Fibroblast of lung (primary cell): ENCODE measurements around the gene PHB1. TPM values are rescaled to one million over a fixed set of nuclear protein-coding genes. Genes with fewer than 3 reads are reported as not detected.

Source experiments
- DNase-seq, 2 donors: peaks; one replicate each; pipeline versions ENCODE4 v3.0.0 to v3.0.0-alpha.2; 2010; ENCODE audit warnings: low read depth in 2 of 2
- H2AFZ ChIP-seq: 2 replicates; pipeline ENCODE4 v1.5.1; 2012; ENCODE audit warnings: low read length, control low read depth, inconsistent platforms
- H3K27ac ChIP-seq: 2 replicates; pipeline ENCODE4 v1.5.1; 2011; ENCODE audit warnings: low read length, control low read depth; ENCODE audit not compliant: insufficient read depth
- H3K27me3 ChIP-seq: 2 replicates; pipeline ENCODE4 v1.5.1; 2011; ENCODE audit warnings: mild to moderate bottlenecking, low read length; ENCODE audit not compliant: control insufficient read depth, insufficient read depth
- H3K36me3 ChIP-seq: 2 replicates; pipeline ENCODE4 v1.5.1; 2011; ENCODE audit warnings: low read length; ENCODE audit not compliant: control insufficient read depth, insufficient read depth
- H3K4me1 ChIP-seq: 2 replicates; pipeline ENCODE4 v1.5.1; 2011; ENCODE audit warnings: low read length; ENCODE audit not compliant: control insufficient read depth, insufficient read depth; ENCODE audit errors: extremely low read depth
- H3K4me2 ChIP-seq: 2 replicates; pipeline ENCODE4 v1.5.1; 2011; ENCODE audit warnings: low read length, control low read depth; ENCODE audit not compliant: insufficient read depth; ENCODE audit errors: extremely low read depth
- H3K4me3 ChIP-seq, 4 experiments: fragments of 200-600 bp in 1 of 4; sonication (generic) in 1 of 4; replicated peaks in 1 of 4; 2 replicates each; pipeline ENCODE4 v1.5.1; 2011 to 2016; ENCODE audit warnings: low read length in 4 of 4, low read depth in 3 of 4, mild to moderate bottlenecking in 3 of 4, control low read depth in 2 of 4, inconsistent platforms in 1 of 4, mixed read lengths in 1 of 4; ENCODE audit not compliant: insufficient read depth in 1 of 4; ENCODE audit errors: control extremely low read depth in 1 of 4
- H3K79me2 ChIP-seq: 2 replicates; pipeline ENCODE4 v1.5.1; 2012; ENCODE audit warnings: mild to moderate bottlenecking, low read length, inconsistent platforms; ENCODE audit not compliant: control insufficient read depth, insufficient read depth
- H3K9ac ChIP-seq: 2 replicates; pipeline ENCODE4 v1.5.1; 2011; ENCODE audit warnings: mild to moderate bottlenecking, low read length, control low read depth; ENCODE audit not compliant: insufficient read depth
- H3K9me3 ChIP-seq: 2 replicates; pipeline ENCODE4 v1.5.1; 2012; ENCODE audit warnings: low read depth, low read length; ENCODE audit not compliant: control insufficient read depth, insufficient read depth
- H4K20me1 ChIP-seq: 2 replicates; pipeline ENCODE4 v1.5.1; 2011; ENCODE audit warnings: low read length; ENCODE audit not compliant: control insufficient read depth, insufficient read depth; ENCODE audit errors: extremely low read depth
- EZH2 ChIP-seq: IDR thresholded peaks from 2 replicates; pipeline ENCODE4 v1.5.1; 2012; ENCODE audit warnings: low read length, control low read depth, mild to moderate bottlenecking; ENCODE audit errors: missing control alignments
- polyA plus RNA-seq, 2 donors: library from polyadenylated mRNA; depleted of rRNA in 1 of 2; stranded (reverse) in 1 of 2; unstranded in 1 of 2; fragments of >200 nt; gene quantifications; 2 replicates each; pipeline ENCODE4 v1.2.1, GENCODE V29; 2011 to 2012; ENCODE audit warnings: missing spikeins in 1 of 2
- total RNA-seq: library from RNA; depleted of rRNA; stranded (reverse); fragments of >200 nt; gene quantifications from 2 replicates; pipeline ENCODE4 v1.2.1, GENCODE V29; 2014
- TF ChIP-seq, protein P1 (sequence below), 2 donors: IDR thresholded peaks in 1 of 2; conservative IDR thresholded peaks in 1 of 2; 1 replicate in 1 of 2; 2 replicates in 1 of 2; pipeline ENCODE4 v1.5.1; 2011 to 2012; ENCODE audit warnings: low read length in 2 of 2, control low read depth in 1 of 2, inconsistent platforms in 1 of 2, low read depth in 1 of 2, mild to moderate bottlenecking in 1 of 2

PHB1 gene
- total and polyA plus RNA-seq, 2 donors (not counting 1 experiment from before 2014, with no cell fraction given), result 99.6 to 163 TPM

DNA sequence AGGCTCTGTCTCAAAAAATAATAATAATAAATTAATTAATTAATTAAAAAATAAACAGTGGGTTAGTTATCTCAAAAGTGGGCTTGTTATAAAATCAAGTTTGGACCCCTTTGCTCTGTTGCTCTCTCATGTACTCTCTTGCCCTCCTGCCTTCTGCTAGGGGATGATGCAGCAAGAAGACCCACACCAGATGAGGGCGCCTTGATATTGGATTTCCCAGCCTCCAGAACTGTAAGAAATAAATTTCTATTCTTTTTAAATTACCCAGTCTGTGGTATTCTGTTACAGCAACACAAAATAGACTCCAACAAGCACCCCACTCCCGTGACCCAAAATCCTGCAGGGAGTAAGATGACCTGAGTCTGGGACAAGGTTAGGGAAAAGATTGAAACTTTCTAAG is 50.6 kb downstream of the PHB1 start:
- Histone ChIP-seq H3K9ac (no peak overlapping the region), H3K79me2 (peaks cover 22% of the 10 kb centered on the region), H2AFZ (no peak overlapping the region), H3K27me3 (no peaks in the 10 kb centered on the region), H3K27ac (no peak overlapping the region), H4K20me1 (no peaks in the 10 kb centered on the region), H3K4me2 (no peak overlapping the region), H3K4me1 (peaks cover 8% of the 10 kb centered on the region), H3K9me3 (no peaks in the 10 kb centered on the region), H3K4me3 (no peak overlapping the region), H3K36me3 (no peaks in the 10 kb centered on the region)
- no peak for DNase-seq
- TF ChIP-seq, protein P1, sequence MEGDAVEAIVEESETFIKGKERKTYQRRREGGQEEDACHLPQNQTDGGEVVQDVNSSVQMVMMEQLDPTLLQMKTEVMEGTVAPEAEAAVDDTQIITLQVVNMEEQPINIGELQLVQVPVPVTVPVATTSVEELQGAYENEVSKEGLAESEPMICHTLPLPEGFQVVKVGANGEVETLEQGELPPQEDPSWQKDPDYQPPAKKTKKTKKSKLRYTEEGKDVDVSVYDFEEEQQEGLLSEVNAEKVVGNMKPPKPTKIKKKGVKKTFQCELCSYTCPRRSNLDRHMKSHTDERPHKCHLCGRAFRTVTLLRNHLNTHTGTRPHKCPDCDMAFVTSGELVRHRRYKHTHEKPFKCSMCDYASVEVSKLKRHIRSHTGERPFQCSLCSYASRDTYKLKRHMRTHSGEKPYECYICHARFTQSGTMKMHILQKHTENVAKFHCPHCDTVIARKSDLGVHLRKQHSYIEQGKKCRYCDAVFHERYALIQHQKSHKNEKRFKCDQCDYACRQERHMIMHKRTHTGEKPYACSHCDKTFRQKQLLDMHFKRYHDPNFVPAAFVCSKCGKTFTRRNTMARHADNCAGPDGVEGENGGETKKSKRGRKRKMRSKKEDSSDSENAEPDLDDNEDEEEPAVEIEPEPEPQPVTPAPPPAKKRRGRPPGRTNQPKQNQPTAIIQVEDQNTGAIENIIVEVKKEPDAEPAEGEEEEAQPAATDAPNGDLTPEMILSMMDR (conservative IDR thresholded peaks at IDR 0.05 in 1 of 2, IDR thresholded peaks at IDR 0.05 in 1 of 2; ENCODE audit: low read depth in 1 of 2, low read length in 2 of 2), result no peak
- no peak for TF ChIP-seq EZH2

DNA sequence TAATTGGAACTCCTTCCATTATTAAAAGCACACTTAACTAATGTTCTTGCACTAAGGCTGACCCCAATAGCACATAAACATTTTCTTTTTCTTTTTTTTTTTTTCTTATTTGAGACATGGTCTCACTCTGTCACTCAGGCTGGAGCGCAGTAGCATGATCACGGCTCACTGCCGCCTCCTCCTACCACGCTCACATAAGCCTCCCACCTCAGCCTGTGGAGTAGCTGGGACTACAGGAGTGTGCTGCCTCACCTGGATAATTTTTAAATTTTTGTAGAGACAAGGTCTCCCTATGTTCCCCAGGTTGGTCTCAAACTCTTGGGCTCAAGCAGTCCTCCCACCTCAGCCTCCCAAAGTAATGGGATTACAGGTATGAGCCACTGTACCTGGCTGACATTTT is 51.4 kb downstream of the PHB1 start:
- Histone ChIP-seq H3K27me3 (no peaks in the 10 kb centered on the region), H3K4me3 (no peak overlapping the region), H2AFZ (no peak overlapping the region), H3K9ac (no peak overlapping the region), H3K9me3 (no peaks in the 10 kb centered on the region), H3K36me3 (no peaks in the 10 kb centered on the region), H4K20me1 (peaks cover 1% of the 10 kb centered on the region), H3K4me1 (peaks cover 12% of the 10 kb centered on the region), H3K79me2 (peaks cover 30% of the 10 kb centered on the region), H3K27ac (no peak overlapping the region), H3K4me2 (no peak overlapping the region)
- DNase-seq, result no peak
- no peak for TF ChIP-seq EZH2
- TF ChIP-seq, protein P1 (conservative IDR thresholded peaks at IDR 0.05 in 1 of 2, IDR thresholded peaks at IDR 0.05 in 1 of 2; ENCODE audit: low read depth in 1 of 2, low read length in 2 of 2), result no peak

DNA sequence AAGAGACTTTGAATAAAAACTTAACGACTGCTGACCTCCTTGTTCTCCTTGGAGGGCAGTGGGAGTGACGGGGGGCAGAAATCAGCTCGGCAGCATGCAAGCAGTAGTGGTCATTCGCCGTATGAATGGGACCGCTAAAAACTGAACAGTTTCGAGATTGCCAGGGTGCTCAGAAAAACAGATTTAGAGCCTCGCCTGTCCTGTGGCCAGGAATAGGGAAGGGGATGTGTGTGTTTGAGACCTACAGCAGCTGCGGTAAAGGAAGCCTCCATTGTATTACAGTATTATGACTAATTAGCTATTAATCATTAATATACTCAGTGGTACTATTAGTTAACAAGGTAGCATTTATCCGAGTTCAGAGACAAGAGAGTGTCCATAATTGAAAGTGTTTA is 52.0 kb downstream of the PHB1 start:
- peak overlapping the region; percentile 46 to 88 (median 65) for H3K4me3 ChIP-seq
- peak overlapping the region; percentile 53 for H3K27ac ChIP-seq
- no peaks in the 10 kb centered on the region for H3K27me3 ChIP-seq
- TF ChIP-seq, protein P1 (conservative IDR thresholded peaks at IDR 0.05 in 1 of 2, IDR thresholded peaks at IDR 0.05 in 1 of 2; ENCODE audit: low read depth in 1 of 2, low read length in 2 of 2), result no peak
- TF ChIP-seq EZH2, result no peak
- no peak overlapping the region for H3K9ac ChIP-seq
- DNase-seq, result peak in 1 of 2 donors; percentile 11
- peaks cover 1% of the 10 kb centered on the region for H4K20me1 ChIP-seq
- peak overlapping the region; percentile 87 for H2AFZ ChIP-seq
- H3K36me3 ChIP-seq, result no peaks in the 10 kb centered on the region
- no peaks in the 10 kb centered on the region for H3K9me3 ChIP-seq
- peak overlapping the region; percentile 80 for H3K4me2 ChIP-seq
- H3K79me2 ChIP-seq, result peaks cover 36% of the 10 kb centered on the region
- H3K4me1 ChIP-seq, result peaks cover 12% of the 10 kb centered on the region
